ENCODE measurements around the gene PTPRE.

The PTPRE gene

DNA sequence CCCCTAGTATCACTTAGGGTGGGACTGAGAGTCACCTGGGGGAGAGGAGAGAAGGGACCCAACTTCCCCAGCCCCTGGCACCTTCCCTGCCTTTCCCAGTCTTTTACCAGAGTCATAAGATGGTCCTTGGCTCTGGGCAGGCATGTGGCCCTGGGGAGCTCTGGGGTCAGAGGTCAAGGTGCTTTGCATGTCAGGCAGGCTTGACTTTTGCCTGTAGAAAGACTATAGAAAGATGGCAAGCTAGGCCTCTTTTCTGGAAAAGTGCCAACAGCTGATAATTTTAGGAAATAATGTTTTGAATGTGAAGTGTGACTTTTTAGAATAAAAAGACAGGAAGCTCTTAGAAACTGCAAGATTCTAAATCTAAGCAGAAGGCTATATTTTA lies 151.8 kb downstream of the PTPRE start:
- FAIRE-seq, result no peak
- DNase-seq (ENCODE audit: insufficient read length), result no peak
- TF ChIP-seq POLR2AphosphoS5 (IDR thresholded peaks at IDR 0.05; ENCODE audit: low read depth, low read length), result no peak
- TF ChIP-seq TAF1 (IDR thresholded peaks at IDR 0.05; ENCODE audit: borderline replicate concordance, low read depth, low read length), result no peak
- TF ChIP-seq POLR2A (IDR thresholded peaks at IDR 0.05; ENCODE audit: low read depth, low read length), result no peak

DNA sequence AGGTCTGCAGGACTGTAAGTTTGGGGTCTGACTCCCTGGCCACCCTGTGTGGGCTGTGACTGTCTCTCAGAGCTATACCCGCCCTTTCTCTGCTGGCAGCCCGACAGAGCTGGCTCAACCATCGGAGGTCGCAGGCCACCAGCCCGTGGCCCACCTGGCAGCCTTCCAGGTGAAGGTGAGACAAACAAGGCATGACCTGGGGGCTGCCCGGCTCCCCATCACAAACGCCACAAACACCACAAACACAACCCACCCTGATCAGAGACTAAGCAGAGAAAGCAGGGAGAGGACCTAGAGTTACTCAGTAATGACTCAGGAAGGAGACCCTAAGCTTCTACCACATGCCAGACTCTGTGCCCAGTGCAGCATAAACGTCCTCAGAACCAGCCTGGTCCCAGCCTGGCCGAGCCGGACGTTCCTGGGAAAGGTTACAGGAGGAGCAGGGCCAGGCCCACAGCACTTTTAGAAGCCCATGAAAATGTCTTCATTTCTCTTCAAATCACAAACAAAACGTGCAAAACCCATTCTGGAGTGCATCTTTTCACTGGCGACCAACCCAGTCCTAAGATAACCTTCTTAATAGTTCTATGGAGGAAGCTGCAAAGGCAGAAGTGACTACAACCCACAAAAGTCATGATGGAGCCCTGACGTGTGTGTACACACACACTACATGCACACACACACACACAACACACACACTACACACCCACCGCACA lies 152.5 kb downstream of the PTPRE start:
- FAIRE-seq (no peak), DNase-seq (ENCODE audit: insufficient read length) (no peak)
- no peak for TF ChIP-seq POLR2AphosphoS5 (IDR thresholded peaks at IDR 0.05; ENCODE audit: low read depth, low read length)
- TF ChIP-seq TAF1 (IDR thresholded peaks at IDR 0.05; ENCODE audit: borderline replicate concordance, low read depth, low read length), result no peak
- no peak for TF ChIP-seq POLR2A (IDR thresholded peaks at IDR 0.05; ENCODE audit: low read depth, low read length)

DNA sequence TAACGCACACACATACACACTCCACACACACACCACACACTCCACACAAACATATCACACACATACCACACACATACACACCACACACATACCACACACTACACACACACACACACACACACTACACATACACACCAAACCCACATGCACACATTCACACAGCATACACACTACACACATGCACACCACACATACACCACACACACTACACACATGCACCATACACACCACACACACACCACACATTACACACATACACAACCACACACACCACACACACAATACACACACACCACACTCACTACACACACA lies 153.0 kb downstream of the PTPRE start:
- TF ChIP-seq POLR2AphosphoS5 (IDR thresholded peaks at IDR 0.05; ENCODE audit: low read depth, low read length), result no peak
- no peak for TF ChIP-seq POLR2A (IDR thresholded peaks at IDR 0.05; ENCODE audit: low read depth, low read length)
- TF ChIP-seq TAF1 (IDR thresholded peaks at IDR 0.05; ENCODE audit: borderline replicate concordance, low read depth, low read length), result no peak
- FAIRE-seq (peak; percentile 91), DNase-seq (ENCODE audit: insufficient read length) (no peak)

DNA sequence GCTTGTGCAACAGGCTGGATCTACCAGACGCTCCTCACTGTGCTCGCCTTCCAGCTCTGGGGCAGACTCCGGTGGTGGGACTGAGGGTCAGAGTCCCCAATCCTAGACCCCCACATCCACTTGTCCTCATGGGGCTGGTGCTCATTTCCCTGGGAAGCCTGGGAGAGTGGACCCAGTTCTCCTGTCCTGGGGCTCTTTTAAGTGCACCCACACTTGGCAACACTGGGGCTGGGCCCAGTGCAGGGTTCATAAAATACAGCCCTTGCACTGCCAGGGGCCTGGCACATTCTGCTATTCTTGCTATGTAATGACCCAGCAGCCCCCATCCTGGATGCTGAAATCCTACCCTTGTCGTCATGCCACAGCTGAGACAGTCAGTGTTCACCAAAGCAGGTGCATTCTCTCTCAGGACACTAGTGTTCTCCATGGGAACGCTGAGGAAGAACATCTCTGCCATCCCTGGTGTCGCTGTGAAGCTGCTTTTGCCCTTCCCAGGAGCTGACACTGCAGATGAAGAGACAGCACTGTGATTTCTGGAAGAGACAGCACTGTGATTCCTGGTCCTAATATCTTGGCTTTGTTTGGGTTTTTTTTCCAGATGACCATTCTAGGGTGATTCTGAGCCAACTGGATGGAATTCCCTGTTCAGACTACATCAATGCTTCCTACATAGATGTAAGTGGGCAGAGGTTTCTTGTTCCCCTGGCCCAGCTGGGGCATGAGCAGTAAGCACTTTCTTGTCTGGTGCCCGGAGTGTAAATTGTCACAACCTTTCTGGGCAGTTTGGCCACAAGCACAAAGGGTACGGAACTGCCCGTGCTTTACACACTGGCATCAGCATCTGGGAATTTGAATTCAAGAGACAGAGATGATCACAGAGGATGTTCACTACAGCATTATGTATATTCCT lies 153.7 kb downstream of the PTPRE start:
- TF ChIP-seq POLR2A (IDR thresholded peaks at IDR 0.05; ENCODE audit: low read depth, low read length) (no peak), TAF1 (IDR thresholded peaks at IDR 0.05; ENCODE audit: borderline replicate concordance, low read depth, low read length) (no peak), POLR2AphosphoS5 (IDR thresholded peaks at IDR 0.05; ENCODE audit: low read depth, low read length) (no peak)
- no peak for DNase-seq (ENCODE audit: insufficient read length)
- no peak for FAIRE-seq

DNA sequence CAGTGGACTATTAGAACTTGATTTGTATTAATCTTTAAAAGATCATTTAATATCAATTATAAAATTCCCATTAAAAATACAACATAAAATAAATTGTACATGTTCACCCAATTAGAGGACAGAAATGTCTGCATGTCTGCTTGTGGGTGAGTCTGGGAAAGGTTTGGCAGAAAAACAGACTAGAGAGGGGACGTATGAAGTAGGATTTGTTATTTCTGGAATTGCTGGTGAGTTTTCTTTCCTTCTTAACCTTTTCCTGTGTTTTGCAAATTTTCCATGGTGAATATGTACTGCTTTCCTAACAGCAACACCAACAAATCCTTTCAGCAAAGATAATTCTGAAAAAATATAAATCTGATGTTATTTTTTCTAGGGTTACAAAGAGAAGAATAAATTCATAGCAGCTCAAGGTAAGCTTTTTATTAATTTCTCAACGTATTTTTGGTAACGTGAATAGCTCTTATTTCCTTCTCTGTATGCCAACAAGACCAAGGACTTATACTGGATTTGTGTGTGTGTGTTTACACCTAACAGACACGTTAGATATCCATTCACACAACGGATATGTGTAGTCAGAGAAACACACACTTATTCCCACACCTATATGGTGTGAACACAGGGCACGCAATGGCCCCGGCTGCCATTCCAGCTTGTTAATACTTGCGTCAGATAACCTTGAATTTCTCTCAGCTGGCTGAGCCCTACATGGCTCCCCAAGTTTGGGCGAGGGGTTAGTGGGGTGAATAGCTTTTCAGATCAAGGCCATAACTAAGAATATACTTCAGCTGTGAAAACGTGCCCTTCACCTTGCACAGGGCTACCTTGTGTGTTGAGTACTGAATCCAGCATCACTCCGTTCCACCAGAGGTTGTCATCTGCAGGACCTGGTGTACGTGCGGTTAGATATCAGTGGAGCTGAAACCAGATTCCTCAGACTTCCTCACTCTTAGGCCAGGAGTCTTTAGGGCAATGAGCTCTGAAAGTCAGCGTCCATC lies 154.7 kb downstream of the PTPRE start:
- DNase-seq (ENCODE audit: insufficient read length), result no peak
- FAIRE-seq, result no peak
- TF ChIP-seq POLR2A (IDR thresholded peaks at IDR 0.05; ENCODE audit: low read depth, low read length) (no peak), POLR2AphosphoS5 (IDR thresholded peaks at IDR 0.05; ENCODE audit: low read depth, low read length) (no peak), TAF1 (IDR thresholded peaks at IDR 0.05; ENCODE audit: borderline replicate concordance, low read depth, low read length) (no peak)

- no peak for FAIRE-seq
- TF ChIP-seq TAF1 (IDR thresholded peaks at IDR 0.05; ENCODE audit: borderline replicate concordance, low read depth, low read length), result no peak
- TF ChIP-seq POLR2AphosphoS5 (IDR thresholded peaks at IDR 0.05; ENCODE audit: low read depth, low read length), result no peak
- no peak for TF ChIP-seq POLR2A (IDR thresholded peaks at IDR 0.05; ENCODE audit: low read depth, low read length)
- no peak for DNase-seq (ENCODE audit: insufficient read length)
Observed at GRCh38 chr10:128062331-128062880, 155.5 kb downstream of the PTPRE start.

DNA sequence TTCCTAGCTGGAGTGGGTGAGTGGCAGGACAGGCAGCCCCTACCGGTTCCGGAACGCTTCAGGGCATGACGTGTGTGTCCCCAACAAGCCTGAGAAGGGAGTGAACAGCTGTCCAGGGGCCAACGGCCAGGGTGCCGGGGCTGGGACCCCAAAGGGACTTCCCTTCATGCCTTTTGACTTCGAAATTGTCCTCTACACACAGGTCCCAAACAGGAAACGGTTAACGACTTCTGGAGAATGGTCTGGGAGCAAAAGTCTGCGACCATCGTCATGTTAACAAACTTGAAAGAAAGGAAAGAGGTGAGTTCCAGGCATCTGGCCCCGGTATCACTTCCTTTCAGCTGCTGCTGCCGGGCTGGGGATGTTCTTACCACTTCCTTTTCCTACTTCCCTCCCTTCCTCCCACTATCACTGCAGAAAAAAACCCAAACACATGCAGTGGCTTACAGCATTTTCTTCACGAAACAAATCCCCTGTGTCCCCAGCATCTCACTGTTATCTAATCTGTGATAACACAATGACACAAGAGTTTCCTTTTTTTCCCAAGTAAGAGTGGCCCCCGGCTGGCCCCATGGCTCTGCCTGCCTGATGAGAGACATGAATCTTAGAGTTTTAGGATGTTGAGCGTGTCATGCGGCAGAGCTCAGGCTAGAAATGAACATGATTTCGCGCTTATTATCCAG lies 156.1 kb downstream of the PTPRE start:
- DNase-seq (ENCODE audit: insufficient read length) (no peak), FAIRE-seq (peak; percentile 93)

GRCh38 chr10:128063736-128064107 lies 156.8 kb downstream of the PTPRE start:
- peak; percentile 44 for FAIRE-seq
- no peak for TF ChIP-seq POLR2AphosphoS5 (IDR thresholded peaks at IDR 0.05; ENCODE audit: low read depth, low read length)
- no peak for TF ChIP-seq TAF1 (IDR thresholded peaks at IDR 0.05; ENCODE audit: borderline replicate concordance, low read depth, low read length)
- no peak for TF ChIP-seq POLR2A (IDR thresholded peaks at IDR 0.05; ENCODE audit: low read depth, low read length)

More for the DNA sequence above, 156.1 kb downstream of the PTPRE start:
- TF ChIP-seq TAF1 (IDR thresholded peaks at IDR 0.05; ENCODE audit: borderline replicate concordance, low read depth, low read length) (no peak), POLR2AphosphoS5 (IDR thresholded peaks at IDR 0.05; ENCODE audit: low read depth, low read length) (no peak), POLR2A (IDR thresholded peaks at IDR 0.05; ENCODE audit: low read depth, low read length) (no peak)

DNA sequence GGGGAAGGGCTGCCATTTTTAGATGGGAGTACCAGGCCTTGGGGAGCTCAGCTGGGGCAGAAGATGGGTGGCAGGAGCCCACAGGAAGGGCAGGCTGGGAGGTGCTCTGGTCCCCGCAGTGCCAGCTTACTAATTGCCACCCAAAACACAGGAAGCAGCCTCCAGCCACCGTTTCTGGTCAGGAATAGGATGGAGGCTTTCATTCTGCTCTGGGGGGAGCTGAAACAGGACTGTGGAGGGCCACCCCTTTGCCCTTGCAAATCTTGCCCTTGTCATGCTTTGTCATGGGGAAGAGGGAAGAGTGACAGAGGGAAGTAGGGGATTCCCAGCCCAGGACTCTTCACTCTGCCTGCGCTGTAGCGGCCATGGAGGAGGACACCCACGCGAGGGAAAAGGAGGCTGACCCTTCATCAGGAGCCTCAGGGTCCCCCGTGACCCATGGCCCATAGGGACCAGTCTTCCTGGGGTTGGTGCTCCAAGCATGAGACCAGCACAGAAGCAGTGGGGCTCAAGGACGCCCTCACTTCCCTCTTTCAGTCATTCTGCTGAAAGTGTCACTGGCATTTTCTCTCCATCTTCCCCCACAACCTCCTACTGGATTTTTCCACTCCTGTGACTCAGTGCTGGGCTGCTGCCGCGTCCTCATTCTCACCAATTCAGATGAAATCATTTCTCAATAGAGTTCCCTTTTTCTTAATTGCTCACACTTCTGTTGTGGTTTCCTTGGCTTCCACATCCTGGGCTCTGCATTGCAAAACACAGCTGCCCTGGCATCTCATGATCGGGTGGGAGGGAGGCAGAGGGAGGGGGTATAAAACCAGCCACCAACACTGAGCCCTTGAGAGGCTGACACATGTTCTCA lies 157.4 kb downstream of the PTPRE start:
- DNase-seq (ENCODE audit: insufficient read length) (no peak), FAIRE-seq (peak; percentile 86)
- TF ChIP-seq TAF1 (IDR thresholded peaks at IDR 0.05; ENCODE audit: borderline replicate concordance, low read depth, low read length), result no peak
- no peak for TF ChIP-seq POLR2A (IDR thresholded peaks at IDR 0.05; ENCODE audit: low read depth, low read length)
- TF ChIP-seq POLR2AphosphoS5 (IDR thresholded peaks at IDR 0.05; ENCODE audit: low read depth, low read length), result no peak

More at GRCh38 chr10:128063736-128064107, 156.8 kb downstream of the PTPRE start:
- DNase-seq (ENCODE audit: insufficient read length), result no peak
